GM12874 (cell line): Measurements from ENCODE around the gene COX7A2L.

Experiments
- CTCF ChIP-seq: IDR thresholded peaks from 2 replicates; pipeline ENCODE4 v1.5.1; 2011; ENCODE audit warnings: low read depth, mild to moderate bottlenecking, control low read depth, low read length, moderate library complexity; ENCODE audit not compliant: insufficient read depth

Gene COX7A2L, protein sequence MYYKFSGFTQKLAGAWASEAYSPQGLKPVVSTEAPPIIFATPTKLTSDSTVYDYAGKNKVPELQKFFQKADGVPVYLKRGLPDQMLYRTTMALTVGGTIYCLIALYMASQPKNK

DNA sequence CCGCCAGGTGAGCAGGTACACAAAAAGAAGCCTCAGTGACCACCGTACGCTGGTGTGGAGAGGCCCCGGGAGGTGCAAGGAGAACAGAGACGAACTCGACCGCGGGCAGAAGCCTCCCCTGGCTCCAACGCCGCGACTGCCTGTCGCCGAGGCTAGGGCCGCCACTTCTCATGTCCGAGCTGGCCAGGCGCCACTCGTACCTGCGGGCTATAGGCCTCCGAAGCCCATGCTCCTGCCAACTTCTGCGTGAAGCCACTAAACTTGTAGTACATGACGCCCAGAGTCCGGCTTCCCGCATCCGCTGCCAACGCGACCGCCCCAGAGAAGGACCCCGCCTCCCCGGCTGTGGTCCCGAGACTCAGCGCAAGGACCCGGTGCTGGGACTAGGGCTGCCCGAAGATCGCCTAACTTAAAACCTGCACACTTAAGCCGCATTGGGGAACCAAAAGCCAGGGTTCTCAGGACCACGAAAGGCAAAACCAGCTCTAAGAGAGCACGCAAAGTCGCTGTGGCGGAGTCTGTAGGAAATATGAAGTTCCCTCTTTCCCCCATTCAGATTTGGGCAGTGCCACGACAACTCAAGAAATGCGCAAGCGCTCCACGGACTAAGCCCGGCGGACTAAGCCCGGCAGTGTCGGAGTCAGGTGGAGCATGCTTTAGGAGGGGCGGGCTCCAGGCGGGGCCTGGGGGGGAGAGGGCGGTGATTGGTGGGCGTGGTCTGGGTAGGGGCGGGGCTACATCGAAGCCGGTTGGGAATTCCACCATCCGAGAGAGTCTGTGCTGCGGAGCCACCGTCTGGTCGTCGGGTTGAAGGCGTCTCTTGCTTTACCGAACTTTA lies at the start of gene COX7A2L:
Gene COX7A2L, minus strand, starts transcription at position 328 of the 838 bp plus-strand sequence. Its CDS starts 56 bp downstream, at position 272.
- TF ChIP-seq CTCF: no peak

DNA sequence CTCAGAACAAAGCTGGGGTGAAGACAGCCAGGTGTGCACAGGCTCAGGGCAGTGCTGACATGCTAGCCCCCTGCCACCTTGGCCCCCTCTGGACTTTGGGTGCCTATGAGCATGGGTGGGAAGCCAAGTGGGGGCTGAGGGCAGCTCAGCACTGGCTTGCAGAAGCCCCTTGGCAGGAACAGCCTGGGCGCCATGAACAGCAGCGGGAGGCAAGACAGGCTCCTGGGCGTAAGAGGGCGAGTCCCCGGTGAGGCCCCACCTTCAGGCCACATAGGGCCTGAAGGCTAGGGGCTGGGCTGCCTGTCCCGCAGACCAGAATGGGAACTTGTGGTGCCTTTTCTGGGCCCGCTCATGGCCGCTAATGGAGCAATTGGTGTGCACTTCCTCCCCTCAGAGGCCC lies 47.0 kb upstream of the COX7A2L start:
- TF ChIP-seq CTCF: no peak

DNA sequence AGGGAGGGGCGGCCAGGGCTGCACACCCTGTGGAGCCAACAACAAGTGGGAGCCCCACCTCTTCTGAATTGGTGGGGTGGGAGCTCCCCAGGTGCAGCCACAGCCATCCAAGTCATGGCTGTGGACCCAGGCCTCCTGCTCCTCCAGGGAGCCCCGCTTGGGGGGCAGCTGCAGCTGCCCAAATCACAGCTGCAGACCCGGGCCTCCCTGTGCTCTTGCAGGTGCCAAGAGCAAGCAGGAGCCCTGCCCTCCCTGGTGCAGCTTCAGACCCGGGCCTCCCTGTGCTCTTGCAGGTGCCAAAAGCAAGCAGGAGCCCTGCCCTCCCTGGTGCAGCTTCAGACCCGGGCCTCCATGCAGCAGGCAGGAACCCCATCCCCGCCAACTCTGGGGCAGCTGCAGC lies 46.5 kb upstream of the COX7A2L start:
- TF ChIP-seq CTCF: no peak

DNA sequence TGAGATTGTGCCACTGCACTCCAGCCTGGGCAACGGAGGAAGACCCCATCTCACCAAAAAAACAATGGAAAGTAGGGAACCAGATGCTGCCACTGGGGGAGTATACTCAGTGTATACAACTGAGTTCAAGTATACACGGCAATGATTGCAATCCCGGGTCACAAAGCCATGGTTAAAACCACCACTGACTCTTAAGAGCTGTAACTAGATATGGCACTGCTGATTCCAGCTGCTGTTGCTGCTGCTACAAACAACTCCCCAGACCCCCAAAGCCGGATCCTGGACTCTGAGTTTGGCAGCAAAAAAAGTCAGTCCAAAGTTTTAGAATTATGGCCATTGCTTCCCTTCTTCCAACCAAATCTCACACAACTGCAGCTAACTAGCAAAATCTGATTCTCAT lies 43.7 kb upstream of the COX7A2L start:
- no peak for TF ChIP-seq CTCF

DNA sequence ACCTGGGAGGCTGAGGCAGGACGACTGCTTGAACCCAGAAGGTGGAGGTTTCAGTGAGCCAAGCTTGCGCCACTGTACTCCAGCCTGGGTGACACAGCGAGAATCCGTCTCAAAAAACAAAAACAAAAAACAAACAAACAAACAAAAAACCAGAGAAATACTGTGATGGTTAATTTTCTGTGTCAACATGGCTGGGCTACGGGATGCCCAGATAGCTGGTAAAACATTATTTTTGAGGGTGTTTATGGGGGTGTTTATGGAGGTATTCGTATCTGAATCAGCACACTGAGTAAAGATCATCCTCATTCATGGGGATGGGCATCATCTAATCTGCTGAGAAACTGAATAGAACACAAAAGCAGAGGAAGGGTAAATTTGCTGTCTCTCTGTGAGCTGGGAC lies 40.8 kb upstream of the COX7A2L start:
- TF ChIP-seq CTCF: no peak

DNA sequence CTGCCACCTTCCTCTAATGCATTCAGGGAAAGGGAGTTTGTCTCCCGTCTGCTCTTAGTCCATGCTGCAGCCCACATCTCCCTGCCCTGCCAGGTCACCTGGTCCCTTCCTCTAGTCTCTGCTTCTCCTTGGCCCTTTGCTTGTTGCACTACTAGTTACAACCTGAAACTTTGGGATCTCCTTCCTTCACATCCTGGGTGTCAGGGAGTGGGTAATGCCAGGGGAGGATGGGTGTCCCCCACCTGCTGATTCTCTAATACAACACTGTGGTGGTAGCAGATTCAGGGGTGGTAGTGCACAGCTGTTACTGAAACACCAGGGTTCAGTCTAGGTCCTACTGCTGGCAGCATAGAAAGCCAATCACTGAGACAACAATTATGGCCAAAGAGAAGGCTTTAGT lies 31.2 kb upstream of the COX7A2L start:
- TF ChIP-seq CTCF: no peak

GRCh38 chr2:42390401-42390969 lies 29.5 kb upstream of the COX7A2L start:
- TF ChIP-seq CTCF: no peak
